Esophagus squamous epithelium (tissue), 4 donors: ENCODE data around the gene SH3PXD2B.
"Not testable (repeated sequence)": the region's sequence is repeated elsewhere in the genome, so short reads cannot be mapped to it uniquely, and the experiment has no call there.

Experiments
- POLR2A ChIP-seq, 4 donors: fragments of 450-650 bp; IDR thresholded peaks; one replicate each; pipeline ENCODE4 v1.6.1; 2017; ENCODE audit warnings: antibody characterized with exemption in 4 of 4, mild to moderate bottlenecking in 4 of 4, moderate library complexity in 3 of 4
- TF ChIP-seq, protein P1 (sequence below), 6 experiments: fragments of 450-650 bp in 4 of 6; fragments of 200-600 bp in 2 of 6; sonication (generic) in 2 of 6; IDR thresholded peaks; one replicate each; pipeline ENCODE4 v1.5.1; 2016 to 2019; ENCODE audit warnings: antibody characterized with exemption in 6 of 6, mild to moderate bottlenecking in 4 of 6, moderate library complexity in 4 of 6

DNA sequence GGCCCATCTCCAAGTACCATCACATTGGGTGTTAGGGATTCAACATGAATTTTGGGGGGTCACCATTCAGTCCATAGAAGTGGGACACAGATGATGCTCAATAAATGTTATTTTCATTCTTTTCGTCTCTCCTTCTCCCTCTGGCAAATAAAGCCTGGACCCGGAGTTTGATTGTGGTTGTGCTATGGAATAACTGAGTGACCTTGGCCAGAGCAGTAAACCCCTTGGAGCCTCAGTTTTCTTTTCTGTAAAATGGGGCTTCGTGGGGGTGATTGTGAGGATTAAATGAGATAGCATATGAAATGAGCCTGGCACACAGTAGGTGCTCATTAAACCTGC is 24.3 kb upstream of the SH3PXD2B start:
- TF ChIP-seq, protein P1, sequence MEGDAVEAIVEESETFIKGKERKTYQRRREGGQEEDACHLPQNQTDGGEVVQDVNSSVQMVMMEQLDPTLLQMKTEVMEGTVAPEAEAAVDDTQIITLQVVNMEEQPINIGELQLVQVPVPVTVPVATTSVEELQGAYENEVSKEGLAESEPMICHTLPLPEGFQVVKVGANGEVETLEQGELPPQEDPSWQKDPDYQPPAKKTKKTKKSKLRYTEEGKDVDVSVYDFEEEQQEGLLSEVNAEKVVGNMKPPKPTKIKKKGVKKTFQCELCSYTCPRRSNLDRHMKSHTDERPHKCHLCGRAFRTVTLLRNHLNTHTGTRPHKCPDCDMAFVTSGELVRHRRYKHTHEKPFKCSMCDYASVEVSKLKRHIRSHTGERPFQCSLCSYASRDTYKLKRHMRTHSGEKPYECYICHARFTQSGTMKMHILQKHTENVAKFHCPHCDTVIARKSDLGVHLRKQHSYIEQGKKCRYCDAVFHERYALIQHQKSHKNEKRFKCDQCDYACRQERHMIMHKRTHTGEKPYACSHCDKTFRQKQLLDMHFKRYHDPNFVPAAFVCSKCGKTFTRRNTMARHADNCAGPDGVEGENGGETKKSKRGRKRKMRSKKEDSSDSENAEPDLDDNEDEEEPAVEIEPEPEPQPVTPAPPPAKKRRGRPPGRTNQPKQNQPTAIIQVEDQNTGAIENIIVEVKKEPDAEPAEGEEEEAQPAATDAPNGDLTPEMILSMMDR (IDR thresholded peaks at IDR 0.05): not testable (repeated sequence)
- not testable (repeated sequence) for TF ChIP-seq POLR2A (IDR thresholded peaks at IDR 0.05)
